Measurements from ENCODE around the gene TUT1. TPM values are rescaled to one million over a fixed set of nuclear protein-coding genes. Genes with fewer than 3 reads are reported as not detected.

Gene TUT1
- total RNA-seq, 1 donor from 2014 or later: 15.2 TPM

DNA sequence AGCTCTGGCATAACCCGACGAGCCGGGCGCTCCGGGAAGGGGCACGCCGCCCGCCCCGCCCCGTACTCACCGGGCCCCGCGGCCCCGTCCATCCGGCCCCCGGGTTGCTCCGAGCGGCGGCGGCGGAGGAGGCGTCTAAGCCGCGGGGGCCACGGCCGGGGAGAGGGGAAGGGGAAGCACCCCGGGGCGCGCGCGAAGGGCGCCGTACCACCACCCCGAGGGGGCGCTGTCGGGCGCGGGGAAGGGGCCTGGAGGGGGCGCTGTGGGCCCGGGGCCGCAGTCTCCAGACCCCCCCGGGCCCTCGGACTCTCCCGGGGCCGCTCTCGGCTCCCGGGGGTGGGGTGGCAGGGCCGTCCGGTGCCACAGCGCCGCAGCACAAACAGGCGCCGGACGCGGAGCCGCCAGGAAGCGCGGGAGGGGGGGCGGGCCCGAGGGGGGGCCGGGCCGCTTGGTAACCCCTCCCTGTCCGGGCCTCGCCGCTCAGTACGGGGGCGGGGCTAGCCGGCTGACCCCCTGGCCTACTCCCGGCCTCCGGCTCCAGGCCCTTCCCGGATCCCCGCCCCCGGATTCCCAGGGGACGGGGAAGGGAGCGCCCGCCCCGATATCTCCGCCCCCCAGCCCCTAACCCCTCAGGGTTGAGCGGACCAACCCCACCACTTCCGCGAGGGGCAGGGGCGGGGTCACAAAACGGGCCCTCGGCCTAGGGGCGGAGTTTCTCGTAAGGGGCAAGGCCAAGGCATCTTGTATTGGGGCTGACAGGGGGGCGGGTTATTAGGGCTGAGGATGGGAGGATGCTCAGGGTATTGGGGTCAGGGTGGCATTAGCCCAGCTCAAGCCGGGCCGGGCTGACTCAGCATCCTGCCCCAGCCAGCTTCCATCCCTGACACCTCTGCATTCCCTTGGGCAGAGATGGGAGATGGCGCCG, 21.3 kb upstream of the TUT1 start, which contains the start of the genes EML3 and ROM1:
Gene EML3, minus strand, starts transcription at position 410 of the 925 bp plus-strand sequence. Its CDS starts 318 bp downstream, at position 92.
Gene ROM1, plus strand, starts transcription at position 892 of the 925 bp plus-strand sequence. Its CDS starts 25 bp downstream, at position 917.
- H3K4me3 ChIP-seq (ENCODE audit: low read depth, low read length): peak within 1 kb of the TSS; percentile 54
- no peak for DNase-seq (ENCODE audit: low read depth)
- H3K36me3 ChIP-seq (ENCODE audit: control insufficient read depth, insufficient read depth, low read length): no peaks in the 10 kb centered on the region
- TF ChIP-seq, protein P1, sequence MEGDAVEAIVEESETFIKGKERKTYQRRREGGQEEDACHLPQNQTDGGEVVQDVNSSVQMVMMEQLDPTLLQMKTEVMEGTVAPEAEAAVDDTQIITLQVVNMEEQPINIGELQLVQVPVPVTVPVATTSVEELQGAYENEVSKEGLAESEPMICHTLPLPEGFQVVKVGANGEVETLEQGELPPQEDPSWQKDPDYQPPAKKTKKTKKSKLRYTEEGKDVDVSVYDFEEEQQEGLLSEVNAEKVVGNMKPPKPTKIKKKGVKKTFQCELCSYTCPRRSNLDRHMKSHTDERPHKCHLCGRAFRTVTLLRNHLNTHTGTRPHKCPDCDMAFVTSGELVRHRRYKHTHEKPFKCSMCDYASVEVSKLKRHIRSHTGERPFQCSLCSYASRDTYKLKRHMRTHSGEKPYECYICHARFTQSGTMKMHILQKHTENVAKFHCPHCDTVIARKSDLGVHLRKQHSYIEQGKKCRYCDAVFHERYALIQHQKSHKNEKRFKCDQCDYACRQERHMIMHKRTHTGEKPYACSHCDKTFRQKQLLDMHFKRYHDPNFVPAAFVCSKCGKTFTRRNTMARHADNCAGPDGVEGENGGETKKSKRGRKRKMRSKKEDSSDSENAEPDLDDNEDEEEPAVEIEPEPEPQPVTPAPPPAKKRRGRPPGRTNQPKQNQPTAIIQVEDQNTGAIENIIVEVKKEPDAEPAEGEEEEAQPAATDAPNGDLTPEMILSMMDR (IDR thresholded peaks at IDR 0.05; ENCODE audit: insufficient read depth, low read length, poor library complexity, severe bottlenecking): peak; percentile 63
- H3K27me3 ChIP-seq (ENCODE audit: control insufficient read depth, insufficient read depth, low read length): no peaks in the 10 kb centered on the region

DNA sequence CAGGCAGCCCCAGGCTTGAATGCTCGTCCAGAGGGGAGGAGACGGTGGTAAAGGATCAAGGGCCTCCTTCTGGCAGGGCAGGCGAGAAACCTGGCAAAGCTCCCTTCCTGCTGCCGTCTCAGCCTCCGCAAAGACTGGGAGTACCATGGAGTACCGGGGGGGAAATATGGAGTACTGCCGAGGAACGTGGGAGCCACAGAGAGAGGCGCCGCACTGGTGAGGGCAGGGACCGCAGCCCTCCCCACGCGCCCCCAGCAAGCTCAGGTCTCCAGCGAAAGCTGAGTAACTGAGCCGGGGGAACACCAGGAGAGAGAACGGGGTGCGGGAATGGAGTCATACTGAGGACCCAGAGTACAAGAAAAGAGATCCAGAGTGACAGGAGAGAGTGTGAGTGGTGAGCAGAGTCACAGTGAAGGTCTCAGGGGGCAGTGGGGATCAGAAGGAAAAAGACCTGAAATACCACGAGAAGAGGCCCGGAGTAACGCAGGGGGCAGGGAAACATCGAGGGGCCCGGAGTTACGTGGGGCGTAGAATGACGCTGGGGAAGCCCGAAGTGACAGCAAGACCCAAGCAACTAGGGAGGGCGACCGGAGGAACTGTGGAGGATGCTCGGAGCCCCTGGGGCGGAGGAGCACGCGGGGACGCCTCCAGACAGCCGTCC, 20.5 kb upstream of the TUT1 start:
- TF ChIP-seq, protein P1 (IDR thresholded peaks at IDR 0.05; ENCODE audit: insufficient read depth, low read length, poor library complexity, severe bottlenecking): no peak

DNA sequence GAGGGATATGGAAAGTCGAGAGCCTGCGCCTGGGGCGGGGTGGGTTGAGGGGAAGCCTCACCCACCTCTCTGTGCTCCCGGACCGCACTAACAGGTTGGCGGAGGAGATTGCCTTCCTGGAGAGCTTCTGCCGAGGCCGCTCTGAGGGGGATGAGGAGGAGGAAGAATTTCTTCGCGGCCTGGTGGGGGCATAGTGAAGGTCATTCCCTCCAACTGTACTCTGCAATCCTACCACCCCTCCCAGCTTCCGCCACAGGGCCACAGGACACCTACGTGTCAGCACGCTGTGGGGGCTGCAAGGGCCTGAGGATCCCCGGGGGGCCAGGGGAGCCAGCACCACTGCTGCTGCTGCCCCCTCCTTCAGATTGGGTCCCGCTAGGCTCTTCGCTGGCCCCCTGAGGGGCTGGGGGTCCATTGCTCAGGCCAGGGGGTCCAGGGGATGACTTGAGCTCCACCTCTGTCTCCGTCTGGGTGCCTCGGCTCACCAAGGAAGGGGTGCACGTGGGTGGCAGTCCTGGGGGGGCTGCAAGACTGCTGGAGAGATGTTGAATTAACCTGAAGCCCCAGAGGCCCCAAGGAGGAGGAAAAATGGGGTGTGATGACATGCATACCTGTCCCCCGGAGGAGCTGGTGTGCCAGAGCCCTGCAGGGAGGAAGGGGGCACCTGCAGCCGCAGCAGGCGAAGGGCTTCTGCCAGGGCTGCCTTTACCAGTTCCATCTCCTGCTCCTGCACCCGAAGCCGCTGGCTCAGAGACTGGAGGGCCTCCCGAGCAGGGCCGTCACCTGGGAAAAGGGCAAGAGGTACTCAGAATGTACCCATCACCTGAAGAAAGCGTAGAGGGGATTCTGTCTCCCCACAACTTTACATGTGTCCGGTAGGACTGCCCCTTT, 19.7 kb upstream of the TUT1 start:
- peak overlapping the region; percentile 54 for H3K4me3 ChIP-seq (ENCODE audit: low read depth, low read length)
- TF ChIP-seq, protein P1 (IDR thresholded peaks at IDR 0.05; ENCODE audit: insufficient read depth, low read length, poor library complexity, severe bottlenecking): no peak
- no peaks in the 10 kb centered on the region for H3K27me3 ChIP-seq (ENCODE audit: control insufficient read depth, insufficient read depth, low read length)
- no peak for DNase-seq (ENCODE audit: low read depth)
- H3K36me3 ChIP-seq (ENCODE audit: control insufficient read depth, insufficient read depth, low read length): no peaks in the 10 kb centered on the region

More for the DNA sequence above, 20.5 kb upstream of the TUT1 start:
- Histone ChIP-seq H3K36me3 (ENCODE audit: control insufficient read depth, insufficient read depth, low read length) (no peaks in the 10 kb centered on the region), H3K27me3 (ENCODE audit: control insufficient read depth, insufficient read depth, low read length) (no peaks in the 10 kb centered on the region), H3K4me3 (ENCODE audit: low read depth, low read length) (peak overlapping the region; percentile 54)
- no peak for DNase-seq (ENCODE audit: low read depth)

DNA sequence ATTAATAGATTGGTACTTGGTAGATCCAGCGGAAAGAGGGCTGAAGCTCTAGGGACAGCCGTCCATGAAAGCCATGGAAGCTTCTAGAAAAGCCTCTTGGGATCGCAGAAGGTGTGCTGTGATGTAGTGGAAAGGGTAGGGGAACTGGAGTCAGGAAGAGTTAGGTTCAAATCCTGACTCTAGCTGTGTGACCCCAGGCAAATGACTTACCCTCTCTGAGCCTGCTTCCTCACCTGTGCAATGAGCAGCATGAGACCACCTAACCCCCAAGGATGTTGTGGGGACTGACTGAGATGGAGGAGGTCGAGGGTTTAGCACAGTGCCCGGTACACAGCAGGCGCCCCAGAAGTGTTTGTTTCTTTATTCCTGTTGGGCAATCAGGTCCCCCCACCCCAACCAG, 19.1 kb upstream of the TUT1 start:
- Histone ChIP-seq H3K4me3 (ENCODE audit: low read depth, low read length) (no peak overlapping the region), H3K27me3 (ENCODE audit: control insufficient read depth, insufficient read depth, low read length) (no peaks in the 10 kb centered on the region), H3K36me3 (ENCODE audit: control insufficient read depth, insufficient read depth, low read length) (no peaks in the 10 kb centered on the region)
- TF ChIP-seq, protein P1 (IDR thresholded peaks at IDR 0.05; ENCODE audit: insufficient read depth, low read length, poor library complexity, severe bottlenecking): no peak
- no peak for DNase-seq (ENCODE audit: low read depth)

DNA sequence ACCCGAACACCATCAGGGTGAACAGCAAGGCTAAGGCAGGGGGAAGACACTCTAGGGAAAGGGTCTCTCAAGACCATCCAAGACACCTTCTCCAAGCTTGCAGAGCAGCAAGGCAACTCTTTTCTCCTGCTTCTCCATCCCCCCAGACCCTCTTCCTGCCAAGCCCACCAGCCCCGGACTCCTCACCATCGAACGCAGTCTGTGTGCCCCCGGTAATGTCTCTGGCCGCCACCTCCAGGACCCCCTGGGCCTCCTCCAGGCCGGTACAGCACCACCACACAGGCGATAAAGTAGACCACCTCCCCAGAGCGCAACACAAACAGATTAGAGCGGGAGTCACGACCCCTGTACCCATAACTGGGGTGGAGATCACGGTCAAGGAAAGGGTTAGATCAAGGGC, 17.5 kb upstream of the TUT1 start:
- no peaks in the 10 kb centered on the region for H3K27me3 ChIP-seq (ENCODE audit: control insufficient read depth, insufficient read depth, low read length)
- TF ChIP-seq, protein P1 (IDR thresholded peaks at IDR 0.05; ENCODE audit: insufficient read depth, low read length, poor library complexity, severe bottlenecking): no peak
- no peak for DNase-seq (ENCODE audit: low read depth)
- H3K4me3 ChIP-seq (ENCODE audit: low read depth, low read length): no peak overlapping the region
- H3K36me3 ChIP-seq (ENCODE audit: control insufficient read depth, insufficient read depth, low read length): no peaks in the 10 kb centered on the region
